ENCODE measurements around the gene IQGAP2.

Gene IQGAP2

GRCh38 chr5:76626738-76627137 lies 223.7 kb downstream of the IQGAP2 start:
- TF ChIP-seq CTCF (IDR thresholded peaks at IDR 0.05; ENCODE audit: borderline replicate concordance, insufficient read depth, low read depth, low read length): no peak

GRCh38 chr5:76634661-76635060 lies 231.6 kb downstream of the IQGAP2 start:
- no peak overlapping the region for H3K4me3 ChIP-seq (ENCODE audit: low read depth, low read length)
- no peak for TF ChIP-seq CTCF (IDR thresholded peaks at IDR 0.05; ENCODE audit: borderline replicate concordance, insufficient read depth, low read depth, low read length)

More at GRCh38 chr5:76626738-76627137, 223.7 kb downstream of the IQGAP2 start:
- H3K4me3 ChIP-seq (ENCODE audit: low read depth, low read length): no peak overlapping the region

- no peak overlapping the region for H3K4me3 ChIP-seq (ENCODE audit: low read depth, low read length)
- TF ChIP-seq CTCF (IDR thresholded peaks at IDR 0.05; ENCODE audit: borderline replicate concordance, insufficient read depth, low read depth, low read length): no peak
Observed at GRCh38 chr5:76637490-76637889, 234.4 kb downstream of the IQGAP2 start.

- H3K4me3 ChIP-seq (ENCODE audit: low read depth, low read length): no peak overlapping the region
Observed at GRCh38 chr5:76638479-76638878, 235.4 kb downstream of the IQGAP2 start.

GRCh38 chr5:76641514-76642120 lies 238.5 kb downstream of the IQGAP2 start:
- no peak overlapping the region for H3K4me3 ChIP-seq (ENCODE audit: low read depth, low read length)

More at GRCh38 chr5:76638479-76638878, 235.4 kb downstream of the IQGAP2 start:
- no peak for TF ChIP-seq CTCF (IDR thresholded peaks at IDR 0.05; ENCODE audit: borderline replicate concordance, insufficient read depth, low read depth, low read length)

GRCh38 chr5:76642390-76643040 lies 239.4 kb downstream of the IQGAP2 start:
- no peak for TF ChIP-seq CTCF (IDR thresholded peaks at IDR 0.05; ENCODE audit: borderline replicate concordance, insufficient read depth, low read depth, low read length)
- no peak overlapping the region for H3K4me3 ChIP-seq (ENCODE audit: low read depth, low read length)

More at GRCh38 chr5:76641514-76642120, 238.5 kb downstream of the IQGAP2 start:
- peak; percentile 58; the same call in 1 of the 2 replicates for TF ChIP-seq CTCF (IDR thresholded peaks at IDR 0.05; ENCODE audit: borderline replicate concordance, insufficient read depth, low read depth, low read length)

GRCh38 chr5:76643371-76643770 lies 240.3 kb downstream of the IQGAP2 start:
- TF ChIP-seq CTCF (IDR thresholded peaks at IDR 0.05; ENCODE audit: borderline replicate concordance, insufficient read depth, low read depth, low read length): no peak
- H3K4me3 ChIP-seq (ENCODE audit: low read depth, low read length): no peak overlapping the region

Data from GM12875 (cell line).